H1 (cell line): ENCODE measurements around the gene MAD2L1BP.
"Not testable (repeated sequence)": the region's sequence is repeated elsewhere in the genome, so short reads cannot be mapped to it uniquely, and the experiment has no call there.

ENCODE experiments used
- CBX8 ChIP-seq: fragments of 300-800, 300-1000 bp; sonication (generic); IDR thresholded peaks from 2 replicates; pipeline ENCODE4 v1.7.1; 2016; ENCODE audit warnings: low read depth, low read length, borderline replicate concordance
- CHD2 ChIP-seq: IDR thresholded peaks from 2 replicates; pipeline ENCODE4 v1.6.1; 2012; ENCODE audit warnings: low read length, improper control_type of control experiment
- CTCF ChIP-seq, 3 experiments: IDR thresholded peaks; 1 replicate in 2 of 3; 2 replicates in 1 of 3; pipeline versions ENCODE4 v1.5.1 to v1.6.1; 2011; ENCODE audit warnings: low read length in 3 of 3, mild to moderate bottlenecking in 3 of 3, inconsistent platforms in 2 of 3, low read depth in 1 of 3, moderate library complexity in 1 of 3; ENCODE audit not compliant: insufficient read depth in 1 of 3; ENCODE audit errors: control extremely low read depth in 1 of 3
- POLR2A ChIP-seq, 2 experiments: IDR thresholded peaks; 1 replicate in 1 of 2; 2 replicates in 1 of 2; pipeline ENCODE4 v1.6.1; 2011; ENCODE audit warnings: low read depth in 2 of 2, low read length in 2 of 2, mild to moderate bottlenecking in 2 of 2; ENCODE audit errors: control extremely low read depth in 1 of 2
- POLR2AphosphoS5 ChIP-seq: IDR thresholded peaks from 2 replicates; pipeline ENCODE4 v1.6.1; 2011; ENCODE audit warnings: low read depth, low read length
- RBBP5 ChIP-seq: IDR thresholded peaks from 2 replicates; pipeline ENCODE4 v1.7.1; 2012; ENCODE audit warnings: low read depth, mild to moderate bottlenecking, inconsistent platforms, low read length, moderate library complexity, borderline replicate concordance
- RFX5 ChIP-seq: IDR thresholded peaks from 2 replicates; pipeline ENCODE4 v1.6.1; 2011; ENCODE audit warnings: low read depth, low read length, improper control_type of control experiment, borderline replicate concordance
- YY1 ChIP-seq: IDR thresholded peaks from 2 replicates; pipeline ENCODE4 v1.6.1; 2011; ENCODE audit warnings: low read depth, mild to moderate bottlenecking, low read length
- TF ChIP-seq, protein P1 (sequence below): fragments of 300-600 bp; sonication (generic); IDR thresholded peaks from 2 replicates; pipeline ENCODE4 v1.7.1; 2012; ENCODE audit warnings: low read length, moderate library complexity, mild to moderate bottlenecking, inconsistent platforms; ENCODE audit not compliant: insufficient replicate concordance

- TF ChIP-seq POLR2AphosphoS5; RBBP5; YY1; CTCF (IDR thresholded peaks at IDR 0.05; ENCODE audit: control extremely low read depth in 1 of 3, insufficient read depth in 1 of 3, low read depth in 1 of 3, low read length in 3 of 3); CHD2; CBX8; POLR2A (IDR thresholded peaks at IDR 0.05; ENCODE audit: control extremely low read depth in 1 of 2, low read depth in 2 of 2, low read length in 2 of 2); RFX5: not testable (repeated sequence)
- TF ChIP-seq, protein P1, sequence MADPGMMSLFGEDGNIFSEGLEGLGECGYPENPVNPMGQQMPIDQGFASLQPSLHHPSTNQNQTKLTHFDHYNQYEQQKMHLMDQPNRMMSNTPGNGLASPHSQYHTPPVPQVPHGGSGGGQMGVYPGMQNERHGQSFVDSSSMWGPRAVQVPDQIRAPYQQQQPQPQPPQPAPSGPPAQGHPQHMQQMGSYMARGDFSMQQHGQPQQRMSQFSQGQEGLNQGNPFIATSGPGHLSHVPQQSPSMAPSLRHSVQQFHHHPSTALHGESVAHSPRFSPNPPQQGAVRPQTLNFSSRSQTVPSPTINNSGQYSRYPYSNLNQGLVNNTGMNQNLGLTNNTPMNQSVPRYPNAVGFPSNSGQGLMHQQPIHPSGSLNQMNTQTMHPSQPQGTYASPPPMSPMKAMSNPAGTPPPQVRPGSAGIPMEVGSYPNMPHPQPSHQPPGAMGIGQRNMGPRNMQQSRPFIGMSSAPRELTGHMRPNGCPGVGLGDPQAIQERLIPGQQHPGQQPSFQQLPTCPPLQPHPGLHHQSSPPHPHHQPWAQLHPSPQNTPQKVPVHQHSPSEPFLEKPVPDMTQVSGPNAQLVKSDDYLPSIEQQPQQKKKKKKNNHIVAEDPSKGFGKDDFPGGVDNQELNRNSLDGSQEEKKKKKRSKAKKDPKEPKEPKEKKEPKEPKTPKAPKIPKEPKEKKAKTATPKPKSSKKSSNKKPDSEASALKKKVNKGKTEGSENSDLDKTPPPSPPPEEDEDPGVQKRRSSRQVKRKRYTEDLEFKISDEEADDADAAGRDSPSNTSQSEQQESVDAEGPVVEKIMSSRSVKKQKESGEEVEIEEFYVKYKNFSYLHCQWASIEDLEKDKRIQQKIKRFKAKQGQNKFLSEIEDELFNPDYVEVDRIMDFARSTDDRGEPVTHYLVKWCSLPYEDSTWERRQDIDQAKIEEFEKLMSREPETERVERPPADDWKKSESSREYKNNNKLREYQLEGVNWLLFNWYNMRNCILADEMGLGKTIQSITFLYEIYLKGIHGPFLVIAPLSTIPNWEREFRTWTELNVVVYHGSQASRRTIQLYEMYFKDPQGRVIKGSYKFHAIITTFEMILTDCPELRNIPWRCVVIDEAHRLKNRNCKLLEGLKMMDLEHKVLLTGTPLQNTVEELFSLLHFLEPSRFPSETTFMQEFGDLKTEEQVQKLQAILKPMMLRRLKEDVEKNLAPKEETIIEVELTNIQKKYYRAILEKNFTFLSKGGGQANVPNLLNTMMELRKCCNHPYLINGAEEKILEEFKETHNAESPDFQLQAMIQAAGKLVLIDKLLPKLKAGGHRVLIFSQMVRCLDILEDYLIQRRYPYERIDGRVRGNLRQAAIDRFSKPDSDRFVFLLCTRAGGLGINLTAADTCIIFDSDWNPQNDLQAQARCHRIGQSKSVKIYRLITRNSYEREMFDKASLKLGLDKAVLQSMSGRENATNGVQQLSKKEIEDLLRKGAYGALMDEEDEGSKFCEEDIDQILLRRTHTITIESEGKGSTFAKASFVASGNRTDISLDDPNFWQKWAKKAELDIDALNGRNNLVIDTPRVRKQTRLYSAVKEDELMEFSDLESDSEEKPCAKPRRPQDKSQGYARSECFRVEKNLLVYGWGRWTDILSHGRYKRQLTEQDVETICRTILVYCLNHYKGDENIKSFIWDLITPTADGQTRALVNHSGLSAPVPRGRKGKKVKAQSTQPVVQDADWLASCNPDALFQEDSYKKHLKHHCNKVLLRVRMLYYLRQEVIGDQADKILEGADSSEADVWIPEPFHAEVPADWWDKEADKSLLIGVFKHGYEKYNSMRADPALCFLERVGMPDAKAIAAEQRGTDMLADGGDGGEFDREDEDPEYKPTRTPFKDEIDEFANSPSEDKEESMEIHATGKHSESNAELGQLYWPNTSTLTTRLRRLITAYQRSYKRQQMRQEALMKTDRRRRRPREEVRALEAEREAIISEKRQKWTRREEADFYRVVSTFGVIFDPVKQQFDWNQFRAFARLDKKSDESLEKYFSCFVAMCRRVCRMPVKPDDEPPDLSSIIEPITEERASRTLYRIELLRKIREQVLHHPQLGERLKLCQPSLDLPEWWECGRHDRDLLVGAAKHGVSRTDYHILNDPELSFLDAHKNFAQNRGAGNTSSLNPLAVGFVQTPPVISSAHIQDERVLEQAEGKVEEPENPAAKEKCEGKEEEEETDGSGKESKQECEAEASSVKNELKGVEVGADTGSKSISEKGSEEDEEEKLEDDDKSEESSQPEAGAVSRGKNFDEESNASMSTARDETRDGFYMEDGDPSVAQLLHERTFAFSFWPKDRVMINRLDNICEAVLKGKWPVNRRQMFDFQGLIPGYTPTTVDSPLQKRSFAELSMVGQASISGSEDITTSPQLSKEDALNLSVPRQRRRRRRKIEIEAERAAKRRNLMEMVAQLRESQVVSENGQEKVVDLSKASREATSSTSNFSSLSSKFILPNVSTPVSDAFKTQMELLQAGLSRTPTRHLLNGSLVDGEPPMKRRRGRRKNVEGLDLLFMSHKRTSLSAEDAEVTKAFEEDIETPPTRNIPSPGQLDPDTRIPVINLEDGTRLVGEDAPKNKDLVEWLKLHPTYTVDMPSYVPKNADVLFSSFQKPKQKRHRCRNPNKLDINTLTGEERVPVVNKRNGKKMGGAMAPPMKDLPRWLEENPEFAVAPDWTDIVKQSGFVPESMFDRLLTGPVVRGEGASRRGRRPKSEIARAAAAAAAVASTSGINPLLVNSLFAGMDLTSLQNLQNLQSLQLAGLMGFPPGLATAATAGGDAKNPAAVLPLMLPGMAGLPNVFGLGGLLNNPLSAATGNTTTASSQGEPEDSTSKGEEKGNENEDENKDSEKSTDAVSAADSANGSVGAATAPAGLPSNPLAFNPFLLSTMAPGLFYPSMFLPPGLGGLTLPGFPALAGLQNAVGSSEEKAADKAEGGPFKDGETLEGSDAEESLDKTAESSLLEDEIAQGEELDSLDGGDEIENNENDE: not testable (repeated sequence)
These were observed 2.6 kb upstream of the MAD2L1BP start for GRCh38 chr6:43633002-43633401.
